GM19328 (cell line): Measurements from ENCODE around the gene ZNF681.
A peak's percentile ranks its signal among the peaks of the same experiment; 100 is the strongest.
"Not testable (repeated sequence)": the region's sequence is repeated elsewhere in the genome, so short reads cannot be mapped to it uniquely, and the experiment has no call there.

Source experiments
- ATAC-seq: cut with Tn5 transposase; IDR thresholded peaks from one replicate; pipeline ENCODE4 v1.9.1; 2021; ENCODE audit warnings: mild to moderate bottlenecking, moderate library complexity; ENCODE audit not compliant: unreplicated experiment

ZNF681 gene

DNA sequence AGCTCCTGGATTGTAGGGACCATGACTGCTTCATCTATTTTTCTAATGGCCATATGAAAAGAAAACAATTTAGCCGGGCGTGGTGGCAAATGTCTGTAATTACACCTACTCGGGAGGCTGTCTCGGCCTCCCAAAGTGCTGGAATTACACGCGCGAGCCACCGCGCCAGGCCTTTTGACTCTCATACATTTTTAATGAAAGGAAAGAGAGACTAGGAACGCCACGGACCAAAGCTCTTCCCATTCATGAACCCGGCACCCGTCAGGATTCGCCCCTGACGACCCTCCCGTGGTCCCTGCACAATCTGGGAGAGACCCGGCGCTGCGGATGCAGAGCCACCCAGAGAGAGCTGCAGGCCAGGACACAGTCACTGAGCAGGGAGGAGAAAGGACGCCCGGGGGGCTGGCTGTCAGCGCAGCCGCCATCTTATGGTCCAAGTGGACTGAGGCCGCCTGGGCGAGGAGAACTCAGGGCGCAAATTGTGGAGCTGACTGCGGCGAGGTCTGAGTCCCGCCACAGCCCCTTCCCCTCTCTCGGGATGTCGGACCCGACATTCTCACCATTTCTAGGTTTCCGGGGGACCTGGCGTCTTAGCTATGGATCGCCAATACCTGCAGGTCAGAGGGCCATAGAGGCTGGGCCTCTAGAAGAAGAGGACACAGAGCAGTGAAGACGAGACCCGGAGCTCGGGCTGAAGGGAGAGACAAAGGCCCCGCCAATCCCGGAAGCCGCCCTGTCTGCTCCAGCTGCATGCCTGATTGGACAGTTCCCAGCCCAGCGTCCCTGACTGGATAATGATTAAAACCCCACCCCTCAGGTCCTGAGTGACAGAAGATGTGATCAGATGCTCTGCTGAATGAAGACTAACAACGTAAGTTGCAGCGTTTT is at the start of gene ZNF681:
Gene ZNF681 (minus strand): TSS at position 705 of the 888 bp plus-strand sequence. CDS start 142 bp downstream, at position 563.
- peak; percentile 61 for ATAC-seq

GRCh38 chr19:23804676-23805075 is 46.0 kb upstream of the ZNF681 start:
- no peak for ATAC-seq

DNA sequence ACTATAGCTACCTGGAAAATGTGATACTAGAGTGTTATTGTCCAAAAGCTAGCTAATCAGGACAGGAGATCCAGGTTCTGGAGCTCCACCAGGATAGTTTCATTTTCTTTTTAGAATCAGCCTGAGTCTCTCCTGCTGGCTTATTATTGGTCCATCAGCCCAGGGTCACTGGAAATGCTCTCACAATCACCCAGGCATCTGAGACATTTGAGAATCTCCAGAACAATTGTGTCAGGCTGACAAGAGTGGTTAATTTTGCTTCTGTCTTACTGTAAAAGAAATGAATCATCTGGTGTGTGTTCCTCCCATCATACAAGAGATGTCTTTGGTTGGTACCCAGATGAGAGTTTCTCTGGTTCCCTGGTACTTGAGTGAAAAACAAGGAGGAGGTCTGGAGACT is 43.6 kb upstream of the ZNF681 start:
- ATAC-seq = no peak

DNA sequence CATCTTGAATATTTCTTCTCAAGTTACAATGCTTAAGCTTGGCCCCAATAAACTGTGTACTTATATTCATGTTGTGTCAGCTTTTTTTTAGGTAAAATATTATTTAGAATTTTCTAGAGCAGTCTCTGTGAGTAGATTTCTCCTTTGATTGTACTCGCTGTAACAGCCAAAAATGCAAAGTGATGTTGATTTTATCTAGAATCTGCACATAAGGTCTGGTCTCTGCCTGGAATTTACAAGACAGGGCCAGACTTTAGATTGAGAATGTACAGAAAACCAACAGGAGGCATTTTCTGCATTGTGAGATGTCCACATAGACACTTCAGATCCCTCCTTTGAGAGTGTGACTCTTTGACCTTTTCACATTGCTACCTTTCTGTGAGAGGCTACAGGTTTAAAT is 43.1 kb upstream of the ZNF681 start:
- ATAC-seq = no peak

DNA sequence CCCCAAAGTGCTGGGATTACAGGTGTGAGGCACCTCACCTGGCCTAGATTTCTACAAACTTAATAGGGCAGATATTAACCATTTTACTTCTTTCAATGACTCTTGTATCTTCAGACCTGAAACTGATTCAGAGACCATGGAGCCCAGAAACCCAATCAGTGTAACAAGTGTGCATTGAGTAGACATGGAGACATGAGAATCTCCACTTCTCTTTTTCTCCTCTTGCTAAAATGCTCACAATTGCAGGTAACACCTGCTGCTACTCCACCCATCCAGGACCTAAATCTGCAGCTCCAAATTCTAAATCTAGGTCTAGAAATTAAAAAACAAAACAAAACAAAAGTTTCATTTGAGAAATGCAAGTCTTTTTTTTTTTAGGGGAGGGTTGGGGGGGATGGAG is 42.2 kb upstream of the ZNF681 start:
- ATAC-seq = no peak

DNA sequence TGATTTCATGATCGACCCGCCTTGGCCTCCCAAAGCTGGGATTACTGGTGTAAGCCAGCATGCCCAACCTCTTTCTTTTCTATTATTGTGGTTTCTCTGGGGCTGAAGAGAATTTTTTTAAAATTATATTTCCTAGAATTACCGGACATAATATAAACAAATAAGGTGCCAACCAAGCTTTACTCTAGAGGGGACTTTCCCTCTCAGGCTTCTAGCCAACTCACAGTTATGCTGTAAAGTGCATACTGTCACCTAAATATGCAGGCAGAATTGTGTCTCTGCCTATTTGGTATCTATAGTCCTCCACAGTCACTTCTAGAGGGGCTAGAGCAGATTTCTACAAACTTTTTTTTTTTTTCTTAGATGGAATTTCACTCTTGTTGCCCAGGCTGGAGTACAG is 41.6 kb upstream of the ZNF681 start:
- ATAC-seq = no peak

- ATAC-seq = no peak
Measured at GRCh38 chr19:23799321-23799720, 40.6 kb upstream of the ZNF681 start.

GRCh38 chr19:23795462-23795861 is 36.8 kb upstream of the ZNF681 start:
- ATAC-seq = no peak

GRCh38 chr19:23792784-23793183 is 34.1 kb upstream of the ZNF681 start:
- no peak for ATAC-seq

DNA sequence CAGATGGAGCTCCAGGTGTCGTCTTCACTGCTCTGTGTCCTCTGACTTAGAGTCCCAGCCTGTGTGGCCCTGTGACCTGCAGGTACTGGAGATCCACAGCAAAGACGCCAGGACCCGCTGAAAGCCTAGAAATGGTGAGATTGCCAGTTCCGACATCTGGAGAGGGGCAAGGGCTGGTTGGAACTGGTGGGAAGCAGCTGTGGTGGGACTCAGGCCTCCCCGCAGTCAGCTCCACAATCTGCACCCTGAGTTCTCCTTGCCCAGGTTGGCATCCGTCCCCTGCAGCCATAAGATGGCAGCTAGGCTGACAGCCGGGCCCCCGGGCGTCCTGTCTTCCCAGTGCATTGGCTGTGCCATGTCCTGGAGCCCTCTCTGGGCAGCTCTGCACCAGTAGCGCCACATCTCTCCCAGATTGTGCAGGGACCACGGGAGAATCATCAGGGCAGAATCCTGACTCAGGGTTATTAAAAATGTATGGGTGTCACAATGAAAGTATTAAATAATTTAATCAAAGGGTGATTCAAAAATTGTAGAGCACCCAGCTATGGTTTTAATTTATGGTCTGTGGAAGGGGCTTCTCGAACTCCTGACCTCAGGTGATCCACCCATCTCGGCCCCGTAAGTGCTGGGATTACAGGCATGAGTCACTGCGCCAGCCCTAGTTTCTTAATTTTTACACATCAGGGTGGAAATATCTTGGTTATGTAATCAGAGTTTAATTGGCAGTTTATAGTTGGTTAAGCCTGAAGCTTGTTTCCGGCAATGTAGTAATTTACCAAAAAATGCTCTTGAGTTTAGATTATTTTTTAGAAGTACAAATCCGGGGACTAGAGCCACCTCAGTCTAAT is 32.2 kb upstream of the ZNF681 start:
- no peak for ATAC-seq

GRCh38 chr19:23789246-23789645 is 30.6 kb upstream of the ZNF681 start:
- ATAC-seq = no peak

- ATAC-seq = no peak
Measured at GRCh38 chr19:23788411-23788810, 29.7 kb upstream of the ZNF681 start.

GRCh38 chr19:23787106-23787505 is 28.4 kb upstream of the ZNF681 start:
- no peak for ATAC-seq

- no peak for ATAC-seq
Measured at GRCh38 chr19:23785982-23786381, 27.3 kb upstream of the ZNF681 start.

DNA sequence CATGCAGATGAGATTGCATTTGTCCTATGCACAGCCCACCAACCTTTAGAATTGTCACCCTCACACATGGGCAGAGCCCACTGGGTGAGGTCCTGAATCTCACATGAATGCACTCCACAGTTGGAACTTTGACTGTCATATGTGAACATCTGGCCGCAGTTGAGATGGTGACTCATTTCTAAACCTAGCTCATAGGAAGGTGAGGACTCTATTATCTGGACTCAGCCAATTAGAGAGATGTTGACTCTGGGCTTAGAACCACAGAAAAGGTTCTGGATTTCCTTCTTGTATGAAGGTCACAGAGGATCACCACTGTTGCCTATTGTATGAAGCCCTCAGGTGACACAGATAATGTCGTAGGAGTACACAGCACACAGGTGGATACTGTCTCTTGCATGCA is 25.6 kb upstream of the ZNF681 start:
- no peak for ATAC-seq

DNA sequence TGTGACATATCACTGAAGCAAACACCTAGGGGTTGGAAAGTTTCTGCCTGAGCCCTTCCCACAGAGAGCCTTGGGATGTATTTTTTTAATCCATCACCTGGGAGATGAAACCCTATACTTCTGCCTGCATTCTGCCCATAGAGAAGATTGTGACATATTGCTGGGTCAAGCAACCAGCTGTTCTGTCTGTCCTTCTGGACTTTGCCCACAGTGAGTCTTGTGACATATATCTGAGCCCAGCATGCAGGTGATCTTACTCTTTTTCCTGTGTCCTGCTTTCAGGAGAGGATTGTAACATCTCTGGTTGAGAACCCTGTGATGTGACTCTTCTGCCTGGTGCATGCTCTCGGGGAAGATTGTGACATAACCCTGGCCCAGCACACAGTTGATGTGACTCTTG is 24.9 kb upstream of the ZNF681 start:
- ATAC-seq = no peak

DNA sequence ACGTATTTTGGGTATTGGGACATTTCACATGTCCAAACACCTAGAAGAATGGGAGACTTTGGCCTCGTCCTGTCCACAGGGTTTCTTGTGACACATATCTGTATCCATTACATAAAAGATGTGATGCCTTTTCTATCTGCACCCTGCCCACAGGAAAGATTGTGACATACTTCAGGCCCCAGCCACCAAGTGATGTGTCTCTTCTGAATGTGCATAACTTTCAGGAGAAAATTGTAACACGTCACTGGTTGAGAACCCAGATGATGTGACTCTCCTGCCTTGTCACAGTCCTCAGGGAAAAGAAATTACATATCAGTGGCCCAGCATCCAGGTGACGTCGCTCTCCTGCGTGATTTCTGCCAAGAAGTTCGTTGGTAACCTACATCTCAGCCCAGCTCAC is 21.0 kb upstream of the ZNF681 start:
- ATAC-seq = no peak

GRCh38 chr19:23778566-23778965 is 19.9 kb upstream of the ZNF681 start:
- no peak for ATAC-seq

DNA sequence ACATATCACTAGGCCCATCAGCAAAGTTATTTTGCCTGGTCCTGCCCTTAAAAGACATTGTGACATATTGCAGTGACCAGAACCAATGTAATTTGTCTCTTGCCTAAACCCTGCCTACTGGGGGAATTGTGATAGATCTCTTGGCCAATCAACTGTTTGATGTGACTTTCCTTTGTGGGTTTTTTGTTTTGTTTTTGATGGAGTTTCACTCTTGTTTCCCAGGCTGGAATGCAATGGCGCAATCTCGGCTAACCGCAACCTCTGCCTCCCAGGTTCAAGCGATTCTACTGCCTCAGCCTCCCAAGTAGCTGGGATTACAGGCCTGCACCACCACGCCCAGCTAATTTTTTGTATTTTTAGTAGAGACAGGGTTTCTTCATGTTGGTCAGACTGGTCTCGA is 19.3 kb upstream of the ZNF681 start:
- not testable (repeated sequence) for ATAC-seq

- no peak for ATAC-seq
Measured at GRCh38 chr19:23777216-23777615, 18.5 kb upstream of the ZNF681 start.

DNA sequence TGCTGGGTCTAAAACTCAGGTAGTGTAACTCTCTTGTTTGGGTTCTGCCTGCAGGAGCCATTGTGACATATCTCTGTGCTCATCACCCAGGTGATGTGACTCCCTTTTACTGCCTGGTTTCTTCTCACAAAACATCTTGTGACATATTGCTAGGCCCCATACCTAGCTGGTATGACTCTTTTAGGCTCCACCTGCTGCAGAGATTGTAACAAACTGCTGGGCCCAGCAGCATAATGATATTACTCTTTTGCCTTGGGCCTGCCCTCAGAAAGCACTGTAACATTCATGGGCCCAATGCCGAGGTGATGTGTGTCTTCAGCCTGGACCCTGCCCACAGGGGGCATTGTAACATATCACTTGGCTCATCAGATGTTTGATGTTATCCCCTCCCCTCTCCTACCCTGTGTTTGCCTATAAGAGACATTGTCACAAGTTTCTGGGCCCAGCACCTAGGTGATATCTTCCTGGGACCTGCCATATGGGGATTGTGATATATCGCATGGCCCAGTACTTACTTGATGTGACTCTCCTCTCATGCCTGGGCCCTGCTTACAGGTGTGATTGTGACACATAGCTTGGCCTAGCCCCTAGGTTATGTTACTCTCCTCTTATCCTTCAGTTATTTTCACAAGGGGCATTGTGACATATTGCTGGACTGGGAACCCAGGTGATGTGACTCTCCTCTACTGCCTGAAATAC is 18.0 kb upstream of the ZNF681 start:
- no peak for ATAC-seq
